HepG2 (cell line): ENCODE measurements around the gene CELF2. TPM values are rescaled to one million over a fixed set of nuclear protein-coding genes. Genes with fewer than 3 reads are reported as not detected.

ENCODE experiments used
- ATAC-seq: fragments of 200-7000 bp; cut with Tn5 transposase; 3 replicates; pipeline ENCODE4 v1.9.1; 2020; ENCODE audit warnings: mild to moderate bottlenecking, moderate library complexity
- BruUV-seq: library from RNA; stranded (reverse); fragments of 400-500 nt; replicated peaks from 2 replicates; lab custom pipeline; 2021; lab: Mats Ljungman, UMichigan
- CTCF ChIA-PET: fragments of 300-600 bp; formaldehyde crosslinking; extraction: SDS; loops from one replicate; lab custom pipeline; 2021; ENCODE audit warnings: low total read pairs, inconsistent platforms, low intra/inter-chr PET ratio; lab: Yijun Ruan, JAX
- POLR2A ChIA-PET: fragments of 350-600 bp; sonication (Branson Sonifier 250); formaldehyde crosslinking; loops from one replicate; lab custom pipeline; 2020; ENCODE audit warnings: antibody characterized with exemption, inconsistent platforms; lab: Yijun Ruan, JAX
- DNase-seq: peaks from one replicate; pipeline ENCODE4 v3.0.0-alpha.2; 2015; ENCODE audit warnings: low spot score
- FAIRE-seq: peaks from 3 replicates; lab custom pipeline; 2011; peaks lifted over from hg19 to GRCh38; lab: Jason Lieb, UNC
- H2AFZ ChIP-seq: one replicate; pipeline ENCODE4 v1.6.1; 2011; ENCODE audit warnings: low read length, inconsistent platforms
- H3K27ac ChIP-seq: fragments of 300-600 bp; 3 replicates; pipeline ENCODE4 v1.8.0; 2011; ENCODE audit warnings: mixed run types, mild to moderate bottlenecking, mixed read lengths, low read length, inconsistent platforms; ENCODE audit not compliant: insufficient read depth; ENCODE audit errors: extremely low read length
- H3K27me3 ChIP-seq, 2 experiments: fragments of 200-600 bp in 1 of 2; 2 replicates in 1 of 2; 3 replicates in 1 of 2; pipeline versions ENCODE4 v1.6.0 to v1.8.0; 2011; ENCODE audit warnings: low read length in 2 of 2, mild to moderate bottlenecking in 2 of 2, moderate library complexity in 2 of 2, inconsistent platforms in 1 of 2; ENCODE audit not compliant: insufficient read depth in 2 of 2, control insufficient read depth in 1 of 2
- H3K36me3 ChIP-seq, 2 experiments: fragments of 200-600 bp in 1 of 2; replicated peaks in 1 of 2; 2 replicates in 1 of 2; 3 replicates in 1 of 2; pipeline versions ENCODE4 v1.5.1 to v1.8.0; 2011; ENCODE audit warnings: low read length in 2 of 2, inconsistent platforms in 1 of 2; ENCODE audit not compliant: insufficient read depth in 2 of 2, control insufficient read depth in 1 of 2
- H3K4me1 ChIP-seq: 2 replicates; pipeline ENCODE4 v1.5.1; 2012; ENCODE audit warnings: low read length, inconsistent platforms; ENCODE audit not compliant: insufficient read depth
- H3K4me2 ChIP-seq: 2 replicates; pipeline ENCODE4 v1.6.0; 2011; ENCODE audit warnings: low read depth, low read length, inconsistent platforms
- H3K4me3 ChIP-seq, 3 experiments: fragments of 200-600 bp in 1 of 3; sonication (generic), shearing (Covaris generic) in 1 of 3; replicated peaks in 1 of 3; 2 replicates each; pipeline ENCODE4 v1.5.1; 2011 to 2016; ENCODE audit warnings: low read length in 3 of 3, inconsistent platforms in 2 of 3, low read depth in 2 of 3, mild to moderate bottlenecking in 2 of 3, control low read depth in 1 of 3, mixed read lengths in 1 of 3; ENCODE audit not compliant: insufficient read depth in 1 of 3
- H3K79me2 ChIP-seq: one replicate; pipeline ENCODE4 v1.6.1; 2011; ENCODE audit warnings: low read length, inconsistent platforms; ENCODE audit not compliant: insufficient read depth
- H3K9ac ChIP-seq: 2 replicates; pipeline ENCODE4 v1.6.0; 2011; ENCODE audit warnings: mild to moderate bottlenecking, low read depth, low read length, inconsistent platforms; ENCODE audit not compliant: insufficient read depth
- H3K9me3 ChIP-seq: 2 replicates; pipeline ENCODE4 v1.5.1; 2012; ENCODE audit warnings: mild to moderate bottlenecking, low read length
- H4K20me1 ChIP-seq: 2 replicates; pipeline ENCODE4 v1.6.0; 2011; ENCODE audit warnings: inconsistent platforms, mild to moderate bottlenecking, low read length, moderate library complexity; ENCODE audit not compliant: insufficient read depth
- ATRX ChIP-seq: sonication (generic); formaldehyde crosslinking; IDR thresholded peaks from 2 replicates; pipeline ENCODE4 v1.4.0; 2020; ENCODE audit warnings: missing genetic modification reagents, borderline replicate concordance
- MED1 ChIP-seq: sonication (generic); formaldehyde crosslinking; IDR thresholded peaks from 2 replicates; pipeline ENCODE4 v1.4.0; 2020; ENCODE audit warnings: missing genetic modification reagents
- NFYB ChIP-seq: sonication (generic); formaldehyde crosslinking; IDR thresholded peaks from 2 replicates; pipeline ENCODE4 v1.4.0; 2020; ENCODE audit warnings: missing genetic modification reagents
- SAFB2 ChIP-seq: sonication (generic); formaldehyde crosslinking; IDR thresholded peaks from 2 replicates; pipeline ENCODE4 v1.5.1; 2020; ENCODE audit warnings: missing genetic modification reagents, low read depth, mild to moderate bottlenecking, borderline replicate concordance
- ZBTB7A ChIP-seq: sonication (generic); formaldehyde crosslinking; IDR thresholded peaks from 2 replicates; pipeline ENCODE4 v1.8.0; 2022; ENCODE audit warnings: mild to moderate bottlenecking, missing genetic modification reagents
- ZNF235 ChIP-seq: sonication (generic); formaldehyde crosslinking; IDR thresholded peaks from 2 replicates; pipeline ENCODE4 v1.8.1; 2023; ENCODE audit warnings: mild to moderate bottlenecking, missing genetic modification reagents, borderline replicate concordance
- ZNF253 ChIP-seq: sonication (generic); formaldehyde crosslinking; IDR thresholded peaks from 2 replicates; pipeline ENCODE4 v1.8.0; 2022; ENCODE audit warnings: mild to moderate bottlenecking, missing genetic modification reagents, borderline replicate concordance
- ZNF362 ChIP-seq: sonication (generic); formaldehyde crosslinking; IDR thresholded peaks from 2 replicates; pipeline ENCODE4 v1.4.0; 2020; ENCODE audit warnings: missing genetic modification reagents, mild to moderate bottlenecking, borderline replicate concordance
- ZNF646 ChIP-seq: sonication (generic); formaldehyde crosslinking; IDR thresholded peaks from 2 replicates; pipeline ENCODE4 v1.9.0; 2021; ENCODE audit warnings: mild to moderate bottlenecking, missing genetic modification reagents
- ZNF841 ChIP-seq: sonication (generic); formaldehyde crosslinking; IDR thresholded peaks from 2 replicates; pipeline ENCODE4 v1.8.1; 2023; ENCODE audit warnings: missing genetic modification reagents, borderline replicate concordance
- WGBS: methylation state at CpG from one replicate; pipeline ENCODE4 v1.1.6; 2017; ENCODE audit warnings: low lambda C conversion rate; 5-methylcytosine and 5-hydroxymethylcytosine counted together
- in situ Hi-C: cut with HindIII; loops from 2 replicates; pipeline ENCODE4 v1.10.0; 2017; ENCODE audit warnings: low pct_unique_long_range_greater_than_20kb; ENCODE audit not compliant: extremely low pct_ligation_motif_present
- intact Hi-C: fragments of 100-400 bp; cut with micrococcal nuclease; formaldehyde crosslinking; loops from one replicate; pipeline ENCODE4 v1.10.0; 2022; ENCODE audit not compliant: unreplicated experiment
- polyA plus RNA-seq, 8 experiments: library from polyadenylated mRNA; depleted of rRNA in 3 of 8; stranded (reverse) in 7 of 8; unstranded in 1 of 8; fragments of >200 nt; fragmentation: Illumina TruSeq in 4 of 8; extraction: Trizol in 4 of 8; gene quantifications; 2 replicates each; pipeline versions ENCODE4 v1.2.1 to v1.2.3, GENCODE V29; 2011 to 2016; ENCODE audit warnings: low read depth in 4 of 8, missing spikeins in 1 of 8, mixed read lengths in 1 of 8; ENCODE audit not compliant: insufficient read depth in 1 of 8
- total RNA-seq, 5 experiments: library from RNA; depleted of rRNA; stranded (reverse); fragments of >200 nt; fragmentation: Illumina TruSeq; extraction: Trizol; gene quantifications; 2 replicates each; pipeline ENCODE4 v1.2.3, GENCODE V29; 2016; ENCODE audit warnings: low read depth in 1 of 5

The CELF2 gene
- total and polyA plus RNA-seq, 2 of the 13 experiments (the other 11 are each of a cell fraction or from before 2014, with no cell fraction given), result not detected

GRCh38 chr10:11020548-11020942, 2.9 kb downstream of the CELF2 start (continued):
- TF ChIP-seq ZNF646 (CRISPR knock-in tag) (no peak), ZNF362 (CRISPR knock-in tag) (no peak), ZNF253 (no peak), ZNF235 (CRISPR knock-in tag) (no peak)

GRCh38 chr10:11022213-11022612, 4.5 kb downstream of the CELF2 start:
- no peaks in the 10 kb centered on the region for H3K79me2 ChIP-seq
- no peak overlapping the region for H3K4me2 ChIP-seq
- DNase-seq, result no peak
- H3K27ac ChIP-seq, result no peak overlapping the region
- no peak for TF ChIP-seq MED1 (CRISPR knock-in tag)
- TF ChIP-seq ATRX, result no peak
- no peak for TF ChIP-seq NFYB
- no peak for TF ChIP-seq SAFB2 (CRISPR knock-in tag)
- no peak for TF ChIP-seq ZBTB7A (CRISPR knock-in tag)
- no peak for TF ChIP-seq ZNF841 (CRISPR knock-in tag)
- H3K9me3 ChIP-seq, result no peaks in the 10 kb centered on the region
- ATAC-seq, result no peak
- BruUV-seq, result no TSS peak
- H2AFZ ChIP-seq, result no peak overlapping the region
- H3K4me3 ChIP-seq, result no peak overlapping the region
- intact Hi-C loops (no loop called here), in situ Hi-C loops (no loop called here)
- no peak for FAIRE-seq
- H3K9ac ChIP-seq, result no peak overlapping the region
- peaks cover 0 to 16% of the 10 kb centered on the region in 2 experiments; a peak in 1 of 5 replicates for H3K27me3 ChIP-seq
- H4K20me1 ChIP-seq, result no peaks in the 10 kb centered on the region
- no peaks in the 10 kb centered on the region for H3K4me1 ChIP-seq
- ChIA-PET CTCF (no interaction called here), POLR2A (no interaction called here)
- no peaks in the 10 kb centered on the region for H3K36me3 ChIP-seq
- 3% methylated on average over 2 of the region's 2 CpGs for WGBS
